SU-DHL-6 (cell line): ENCODE measurements around the gene ZHX3.

Source experiments
- EZH2phosphoT487 ChIP-seq: fragments of 200-600 bp; sonication (generic), shearing (Covaris generic); conservative IDR thresholded peaks from 2 replicates; pipeline ENCODE4 v1.6.1; 2018; ENCODE audit warnings: mild to moderate bottlenecking, antibody characterized with exemption, low read length, moderate library complexity, mixed read lengths
- TF ChIP-seq, protein P1 (sequence below): fragments of 200-600 bp; sonication (generic); IDR thresholded peaks from one replicate; pipeline ENCODE4 v1.5.1; 2017; ENCODE audit warnings: antibody characterized with exemption, mild to moderate bottlenecking, low read length, moderate library complexity; ENCODE audit not compliant: insufficient read depth, poor library complexity, severe bottlenecking

DNA sequence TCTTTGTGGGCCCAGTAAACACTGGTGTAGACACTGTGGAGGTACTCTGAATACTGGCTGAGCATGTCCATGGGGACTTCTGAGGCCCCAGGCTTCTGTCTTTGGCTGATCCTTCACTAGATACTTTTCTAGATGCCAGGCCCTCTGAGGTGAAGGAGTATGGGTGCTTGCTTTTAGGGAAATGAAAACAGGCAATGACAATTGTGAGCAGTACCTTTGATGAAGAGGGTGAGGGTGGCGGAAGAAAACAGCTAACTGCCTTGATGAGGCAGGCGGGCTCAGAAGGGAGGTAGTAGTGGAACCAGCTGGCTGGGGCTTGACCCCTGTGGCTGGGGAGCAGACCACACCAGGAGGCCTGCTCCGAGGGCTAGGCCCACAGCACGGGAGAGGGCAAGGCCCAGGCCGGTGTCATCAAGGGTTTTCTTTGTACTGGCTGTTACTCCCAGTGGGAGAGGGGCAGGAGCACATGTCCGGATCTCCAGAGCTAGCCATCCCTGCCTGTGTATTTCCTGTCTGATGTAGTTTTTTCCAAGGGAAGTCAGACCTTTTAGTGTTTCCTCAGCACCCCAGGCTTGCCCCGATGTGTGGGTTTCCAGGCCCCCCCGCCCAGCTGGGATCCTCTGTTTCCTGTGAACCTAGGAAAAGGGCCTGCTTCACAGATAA, 176.2 kb downstream of the ZHX3 start:
- TF ChIP-seq, protein P1, sequence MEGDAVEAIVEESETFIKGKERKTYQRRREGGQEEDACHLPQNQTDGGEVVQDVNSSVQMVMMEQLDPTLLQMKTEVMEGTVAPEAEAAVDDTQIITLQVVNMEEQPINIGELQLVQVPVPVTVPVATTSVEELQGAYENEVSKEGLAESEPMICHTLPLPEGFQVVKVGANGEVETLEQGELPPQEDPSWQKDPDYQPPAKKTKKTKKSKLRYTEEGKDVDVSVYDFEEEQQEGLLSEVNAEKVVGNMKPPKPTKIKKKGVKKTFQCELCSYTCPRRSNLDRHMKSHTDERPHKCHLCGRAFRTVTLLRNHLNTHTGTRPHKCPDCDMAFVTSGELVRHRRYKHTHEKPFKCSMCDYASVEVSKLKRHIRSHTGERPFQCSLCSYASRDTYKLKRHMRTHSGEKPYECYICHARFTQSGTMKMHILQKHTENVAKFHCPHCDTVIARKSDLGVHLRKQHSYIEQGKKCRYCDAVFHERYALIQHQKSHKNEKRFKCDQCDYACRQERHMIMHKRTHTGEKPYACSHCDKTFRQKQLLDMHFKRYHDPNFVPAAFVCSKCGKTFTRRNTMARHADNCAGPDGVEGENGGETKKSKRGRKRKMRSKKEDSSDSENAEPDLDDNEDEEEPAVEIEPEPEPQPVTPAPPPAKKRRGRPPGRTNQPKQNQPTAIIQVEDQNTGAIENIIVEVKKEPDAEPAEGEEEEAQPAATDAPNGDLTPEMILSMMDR, result no peak
- TF ChIP-seq EZH2phosphoT487, result no peak
